ENCODE results near the gene UBN2. TPM values are rescaled to one million over a fixed set of nuclear protein-coding genes. Genes with fewer than 3 reads are reported as not detected.
"Not testable (repeated sequence)": the region's sequence is repeated elsewhere in the genome, so short reads cannot be mapped to it uniquely, and the experiment has no call there.

UBN2 gene
- total RNA-seq, 1 donor, result 8.0 TPM

GRCh38 chr7:139304517-139304916 lies 73.5 kb downstream of the UBN2 start:
- H3K4me3 ChIP-seq (ENCODE audit: low read depth, low read length), result no peak overlapping the region
- TF ChIP-seq CTCF (IDR thresholded peaks at IDR 0.05; ENCODE audit: insufficient read depth, low read length), result no peak
- no peak for DNase-seq (ENCODE audit: low read depth)

DNA sequence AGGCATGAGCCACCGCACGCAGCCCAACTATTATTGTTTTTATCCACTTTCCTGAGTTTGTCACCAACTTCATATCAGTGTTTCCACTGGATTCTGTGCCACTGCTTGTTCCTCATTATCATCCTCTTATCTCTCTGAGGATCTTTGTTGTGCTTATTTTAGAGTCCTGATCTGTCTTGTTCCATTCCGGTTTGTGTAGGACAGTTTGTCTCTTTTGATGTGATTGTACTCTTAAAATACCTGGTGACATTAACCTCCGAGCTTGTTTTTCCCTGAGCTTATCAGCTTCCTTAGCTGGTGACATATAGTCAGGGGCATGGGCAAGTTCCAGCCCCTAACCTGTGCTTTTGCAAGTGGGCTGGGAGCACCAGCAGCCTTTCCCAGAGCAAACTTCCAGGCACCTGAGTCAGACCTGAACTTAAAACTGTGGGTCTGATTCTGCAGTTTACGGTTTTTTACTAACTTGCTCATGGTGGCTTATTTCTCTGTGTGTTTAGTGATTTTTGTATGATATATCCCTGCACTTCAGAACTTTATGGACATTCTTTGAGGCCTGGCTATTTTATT lies 87.0 kb downstream of the UBN2 start:
- no peak for DNase-seq (ENCODE audit: low read depth)
- no peak for TF ChIP-seq CTCF (IDR thresholded peaks at IDR 0.05; ENCODE audit: insufficient read depth, low read length)
- H3K4me3 ChIP-seq (ENCODE audit: low read depth, low read length), result no peak overlapping the region

GRCh38 chr7:139321071-139321745 lies 90.2 kb downstream of the UBN2 start:
- peak; percentile 44 for TF ChIP-seq CTCF (IDR thresholded peaks at IDR 0.05; ENCODE audit: insufficient read depth, low read length)

DNA sequence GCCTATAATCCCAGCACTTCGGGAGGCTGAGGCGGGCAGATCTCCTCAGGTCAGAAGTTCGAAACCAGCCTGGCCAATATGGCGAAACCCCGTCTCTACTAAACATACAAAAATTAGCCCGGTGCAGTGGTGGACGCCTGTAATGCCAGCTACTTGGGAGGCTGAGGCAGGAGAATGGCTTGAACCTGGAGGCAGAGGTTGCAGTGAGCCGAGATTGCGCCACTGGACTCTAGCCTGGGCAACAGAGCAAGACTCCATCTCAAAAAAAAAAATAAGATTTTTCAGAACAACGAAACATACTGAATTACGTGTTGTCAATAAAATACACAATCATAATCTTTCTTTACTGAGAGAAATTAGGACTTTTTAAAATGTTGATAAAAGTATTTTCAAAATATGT lies 93.7 kb downstream of the UBN2 start:
- not testable (repeated sequence) for DNase-seq (ENCODE audit: low read depth); H3K4me3 ChIP-seq (ENCODE audit: low read depth, low read length)

More at GRCh38 chr7:139321071-139321745, 90.2 kb downstream of the UBN2 start:
- H3K4me3 ChIP-seq (ENCODE audit: low read depth, low read length), result no peak overlapping the region
- DNase-seq (ENCODE audit: low read depth), result peak; percentile 34

DNA sequence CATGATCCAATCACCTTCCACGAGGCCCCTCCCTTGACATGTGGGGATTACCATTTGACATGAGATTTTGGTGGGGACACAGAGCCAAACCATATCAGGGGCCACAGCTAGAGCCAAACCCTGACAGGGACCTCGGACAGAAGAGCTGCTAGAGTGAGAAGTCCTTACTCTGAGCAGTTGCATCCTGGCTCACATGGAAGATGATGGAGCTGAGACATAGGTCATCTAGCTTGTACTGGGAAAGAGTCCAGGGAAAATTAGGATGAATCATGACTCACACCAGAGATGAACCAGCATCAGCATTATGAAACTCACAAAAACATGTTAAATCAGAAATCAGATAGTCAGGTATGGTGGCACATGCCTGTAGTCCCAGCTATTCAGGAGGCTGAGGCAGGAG lies 97.3 kb downstream of the UBN2 start:
- no peak overlapping the region for H3K4me3 ChIP-seq (ENCODE audit: low read depth, low read length)
- DNase-seq (ENCODE audit: low read depth), result peak; percentile 86
- no peak for TF ChIP-seq CTCF (IDR thresholded peaks at IDR 0.05; ENCODE audit: insufficient read depth, low read length)

DNA sequence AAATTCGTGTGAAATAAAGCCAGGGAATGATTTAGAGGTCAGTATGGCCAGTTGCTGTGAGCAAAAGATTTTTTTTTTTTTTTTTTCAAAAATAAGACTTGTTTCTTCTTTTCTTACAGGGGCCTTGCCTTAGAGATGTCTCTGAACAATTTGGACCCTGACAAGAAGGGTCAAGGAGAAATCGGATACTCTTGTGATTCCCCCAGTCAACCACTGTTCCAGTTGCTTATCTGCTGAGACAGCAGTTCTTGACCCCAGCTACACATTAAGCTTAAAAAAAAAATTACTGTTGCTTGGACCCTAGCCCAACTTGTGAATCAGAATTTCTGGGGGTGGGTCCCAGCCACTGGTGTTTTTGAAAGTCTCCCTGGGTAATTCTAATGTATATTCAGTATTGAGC lies 98.1 kb downstream of the UBN2 start:
- no peak overlapping the region for H3K4me3 ChIP-seq (ENCODE audit: low read depth, low read length)
- TF ChIP-seq CTCF (IDR thresholded peaks at IDR 0.05; ENCODE audit: insufficient read depth, low read length), result no peak
- no peak for DNase-seq (ENCODE audit: low read depth)

- no peak for TF ChIP-seq CTCF (IDR thresholded peaks at IDR 0.05; ENCODE audit: insufficient read depth, low read length)
- H3K4me3 ChIP-seq (ENCODE audit: low read depth, low read length), result no peak overlapping the region
- DNase-seq (ENCODE audit: low read depth), result no peak
Observed at GRCh38 chr7:139330333-139331030, 99.4 kb downstream of the UBN2 start.
